Endometrial microvascular endothelial cells (primary cell): ENCODE results near the gene ATP10A. TPM values are rescaled to one million over a fixed set of nuclear protein-coding genes. Genes with fewer than 3 reads are reported as not detected.
"Not testable (repeated sequence)": the region's sequence is repeated elsewhere in the genome, so short reads cannot be mapped to it uniquely, and the experiment has no call there.

Experiments used
- in situ Hi-C: cut with HindIII; loops from 2 replicates; pipeline ENCODE4 v1.10.0; 2017; ENCODE audit warnings: low sequenced_read_pairs, low pct_unique_long_range_greater_than_20kb; ENCODE audit errors: inconsistent ontology term
- total RNA-seq: library from RNA; depleted of rRNA; stranded (reverse); fragments of >200 nt; gene quantifications from one replicate; pipeline ENCODE4 v1.2.3, GENCODE V29; 2015; ENCODE audit errors: inconsistent ontology term

ATP10A gene
- total RNA-seq, 1 donor from 2014 or later, result 0.09 TPM

DNA sequence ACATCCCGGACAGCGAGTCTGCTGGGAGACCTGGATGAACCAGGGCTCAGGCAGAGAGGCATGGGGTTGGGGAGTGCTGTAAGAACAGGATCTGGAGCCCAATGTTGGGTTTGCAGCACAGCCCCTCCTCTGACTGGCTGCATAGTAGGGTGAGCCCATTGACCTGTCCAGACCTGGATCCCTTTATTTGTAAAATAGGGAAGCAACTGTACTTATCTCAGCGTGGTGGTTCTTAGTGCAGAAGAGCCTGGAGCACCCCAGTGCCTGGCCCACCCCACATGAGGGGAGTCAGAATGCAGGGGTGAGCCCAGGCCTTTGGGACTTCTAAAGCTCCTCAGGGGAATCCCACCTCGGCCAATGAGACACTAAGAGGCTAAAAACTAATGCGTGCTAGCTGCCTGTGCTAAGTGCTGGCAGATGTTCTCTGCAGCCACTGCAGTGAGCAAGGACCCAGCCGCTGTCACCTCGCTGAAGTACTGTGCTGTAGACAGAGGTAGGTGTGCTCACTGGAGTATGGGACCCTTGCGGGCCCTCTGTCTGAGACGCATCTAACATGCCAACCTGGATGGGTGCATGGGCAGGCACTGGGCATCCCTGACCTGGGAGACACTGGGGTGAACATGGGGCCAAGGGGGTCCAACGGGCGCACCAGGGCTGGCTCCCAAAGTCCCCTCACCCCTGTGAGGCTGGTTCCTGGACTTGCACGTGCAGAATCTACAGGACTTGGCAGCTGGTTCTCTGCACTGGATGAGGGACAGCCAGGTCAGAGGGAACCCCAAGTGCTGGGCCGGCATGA, 95.6 kb downstream of the ATP10A start:
- in situ Hi-C loops, result no loop called here

DNA sequence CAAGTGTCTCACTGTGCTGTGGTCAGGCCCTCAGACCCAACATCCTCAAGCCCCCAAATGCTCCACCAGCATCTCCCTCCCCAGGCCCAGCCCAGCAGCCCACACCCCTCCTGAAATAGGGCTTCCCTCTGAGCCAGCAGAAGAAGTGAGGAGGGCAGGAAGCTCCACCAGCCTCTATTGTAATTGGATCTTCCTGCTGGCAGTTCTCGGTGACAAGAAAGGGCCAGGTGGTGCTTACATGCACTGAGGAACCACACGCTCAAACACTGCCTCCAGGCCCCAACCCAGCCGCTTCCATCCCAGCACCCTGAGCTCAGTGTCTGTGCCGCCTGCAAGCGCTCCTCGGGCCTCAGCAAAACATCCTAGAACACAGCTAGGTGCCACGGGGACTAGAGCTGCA, 96.7 kb downstream of the ATP10A start:
- in situ Hi-C loops, result no loop called here

DNA sequence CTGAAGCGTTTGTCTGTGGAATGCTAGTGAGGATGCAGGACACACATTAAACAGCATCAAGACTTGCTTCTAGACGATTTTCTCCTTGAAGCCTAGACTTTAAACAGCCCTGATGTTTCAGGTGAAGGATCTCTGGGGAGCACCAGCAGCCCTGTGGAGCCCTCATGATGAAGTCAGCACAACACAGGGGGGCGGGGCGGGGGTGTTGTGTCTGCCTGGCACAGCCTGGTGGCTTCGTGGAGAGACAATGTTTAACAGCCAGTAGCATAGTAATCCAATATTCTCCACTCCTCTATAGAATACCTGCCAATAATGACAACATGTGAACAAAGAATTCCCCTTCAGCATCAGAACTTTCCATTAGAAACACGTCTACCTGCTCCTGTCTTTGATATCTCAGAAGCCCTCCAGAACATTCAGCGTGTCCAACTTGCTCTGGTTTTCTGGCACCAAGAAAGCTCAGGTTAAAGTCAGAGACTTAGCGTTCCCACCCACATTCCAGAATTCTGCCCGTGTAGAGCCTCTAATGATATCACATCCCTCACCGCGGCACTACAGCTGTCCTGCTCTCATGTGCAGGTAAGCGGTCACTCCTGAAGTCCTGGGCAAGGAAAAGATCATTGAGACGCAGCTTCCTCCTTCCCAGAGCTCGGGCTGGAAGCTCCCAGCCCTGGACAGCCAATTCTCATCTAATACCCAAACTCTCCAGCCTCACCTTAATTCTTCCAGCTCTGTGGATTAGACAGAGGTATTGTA, 98.0 kb downstream of the ATP10A start:
- in situ Hi-C loops, result no loop called here

DNA sequence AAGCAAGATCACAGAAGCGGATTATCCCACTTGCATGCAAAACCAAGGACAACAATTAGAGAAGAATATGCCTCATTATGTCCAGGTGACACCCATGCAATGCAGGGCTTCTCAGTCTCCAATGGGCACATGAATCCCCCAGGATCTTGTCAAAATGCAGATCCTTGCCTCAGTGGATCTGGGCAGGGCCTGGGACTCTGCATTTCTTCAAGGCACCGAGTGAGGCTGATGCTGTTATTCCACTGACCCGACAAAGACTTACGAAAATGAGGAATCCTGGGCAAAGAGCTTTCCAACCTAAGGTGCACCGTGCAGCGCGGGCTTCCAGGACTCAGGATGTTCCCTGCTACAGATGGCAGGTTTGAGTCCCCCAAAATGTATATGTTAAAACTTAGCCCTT, 99.2 kb downstream of the ATP10A start:
- in situ Hi-C loops, result no loop called here

DNA sequence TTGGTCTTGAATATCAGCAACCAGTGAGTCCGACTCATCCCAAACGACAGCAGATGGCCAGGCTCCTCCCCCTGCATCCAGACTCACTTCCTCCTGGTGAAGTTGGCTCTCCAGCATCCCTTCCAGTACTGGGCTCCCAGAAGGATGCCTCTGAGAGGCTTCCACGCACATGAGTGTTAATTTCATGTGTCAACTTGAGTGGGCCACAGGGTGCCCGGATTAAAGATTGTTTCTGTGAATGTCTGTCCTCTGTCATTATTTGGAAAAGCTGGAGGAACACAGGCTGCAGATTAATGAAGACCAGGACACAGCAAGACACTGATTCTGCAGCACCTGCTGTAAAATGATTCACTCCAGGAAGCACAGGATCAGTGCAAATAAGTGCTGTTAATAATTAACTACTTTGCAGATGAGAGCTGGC, 99.8 kb downstream of the ATP10A start:
- in situ Hi-C loops, result no loop called here

DNA sequence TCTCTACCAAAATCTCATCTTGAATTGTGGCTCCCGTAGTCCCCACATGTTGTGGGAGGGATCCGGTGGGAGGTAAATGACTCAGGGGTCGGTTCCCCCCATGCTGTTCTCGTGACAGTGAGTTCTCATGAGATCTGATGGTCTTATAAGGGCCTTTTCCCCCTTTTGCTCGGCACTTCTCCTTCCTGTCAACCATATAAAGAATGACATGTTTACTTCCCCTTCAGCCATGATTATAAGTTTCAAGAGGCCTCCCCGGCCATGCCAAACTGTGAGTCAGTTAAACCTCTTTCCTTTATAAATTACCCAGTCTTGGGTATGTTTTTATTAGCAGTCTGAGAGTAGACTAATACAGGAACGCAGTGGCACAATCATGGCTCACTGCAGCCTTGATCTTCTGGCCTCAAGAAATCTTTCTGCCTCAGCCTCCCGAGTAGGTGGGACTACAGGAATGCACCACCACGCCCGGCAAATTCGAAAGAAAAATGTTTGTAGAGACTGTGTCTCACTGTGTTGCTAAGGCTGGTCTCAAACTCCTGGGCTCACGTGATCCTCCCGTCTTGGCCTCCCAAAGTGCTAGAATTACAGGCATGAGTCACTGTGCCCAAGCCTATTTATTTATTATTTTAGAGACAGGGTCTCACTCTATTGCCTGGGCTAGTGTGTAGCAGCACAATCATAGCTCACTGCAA, 101.0 kb downstream of the ATP10A start:
- in situ Hi-C loops, result no loop called here

DNA sequence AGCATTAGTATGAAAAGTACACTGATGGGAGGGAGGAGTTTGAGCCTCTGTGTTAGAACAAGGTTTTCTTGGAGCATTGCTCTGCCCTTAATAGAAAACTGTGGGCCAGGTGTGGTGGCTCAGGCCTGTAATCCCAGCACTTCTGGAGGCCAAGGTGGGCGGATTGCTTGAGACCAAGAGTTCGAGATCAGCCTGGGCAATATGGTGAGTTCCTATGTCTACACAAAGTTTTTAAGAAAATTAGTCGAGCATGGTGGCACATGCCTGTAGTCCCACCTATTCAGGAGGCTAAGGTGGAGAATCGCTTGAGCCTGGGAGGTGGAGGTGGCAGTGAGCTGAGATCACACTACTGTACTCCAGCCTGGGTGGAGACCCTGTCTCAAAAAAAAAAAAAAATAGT, 103.7 kb downstream of the ATP10A start:
- in situ Hi-C loops, result no loop called here

DNA sequence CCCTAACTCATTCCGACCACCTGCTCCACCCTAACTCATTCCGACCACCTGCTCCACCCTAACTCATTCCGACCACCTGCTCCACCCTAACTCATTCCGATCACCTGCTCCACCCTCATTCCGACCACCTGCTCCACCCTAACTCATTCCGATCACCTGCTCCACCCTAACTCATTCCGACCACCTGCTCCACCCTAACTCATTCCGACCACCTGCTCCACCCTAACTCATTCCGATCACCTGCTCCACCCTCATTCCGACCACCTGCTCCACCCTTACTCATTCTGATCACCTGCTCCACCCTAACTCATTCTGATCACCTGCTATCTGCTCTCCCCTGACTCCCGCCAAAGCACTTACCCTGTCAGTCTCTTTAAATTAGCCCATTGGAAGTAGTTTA, 104.5 kb downstream of the ATP10A start:
- in situ Hi-C loops, result not testable (repeated sequence)

DNA sequence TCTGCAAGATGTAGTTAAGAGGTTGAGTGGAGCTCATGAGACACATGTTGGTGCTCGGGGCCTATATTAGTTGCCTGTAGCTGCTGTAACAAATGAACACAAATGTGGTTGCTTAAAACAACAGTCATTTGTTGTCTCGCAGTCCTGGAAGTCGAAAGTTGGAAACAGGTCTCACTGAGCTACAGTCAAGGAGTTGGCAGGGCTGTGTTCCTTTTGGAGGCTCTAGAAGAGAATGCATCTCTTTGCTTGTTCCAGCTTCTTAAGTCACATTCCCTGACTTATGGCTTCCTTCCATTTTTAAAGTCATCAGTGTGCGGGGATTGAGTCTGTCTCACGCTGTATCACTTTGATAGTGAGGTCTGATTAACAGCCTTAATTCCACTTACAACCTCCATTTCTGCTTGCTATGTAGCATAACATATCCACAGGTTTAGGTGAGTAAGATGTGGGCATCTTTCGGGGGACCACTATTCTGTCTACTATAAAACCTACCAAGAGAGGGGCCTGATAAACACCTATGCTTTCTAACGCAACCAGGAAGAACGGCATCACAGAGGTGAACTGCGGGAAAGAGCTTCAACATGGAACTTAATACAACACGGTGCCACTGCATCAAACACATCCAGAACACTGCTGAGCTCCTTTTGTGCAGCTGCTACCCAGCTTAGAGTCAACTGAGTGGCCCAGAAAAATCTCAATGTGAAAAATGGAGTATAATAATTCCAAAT, 119.4 kb downstream of the ATP10A start:
- in situ Hi-C loops, result no loop called here

DNA sequence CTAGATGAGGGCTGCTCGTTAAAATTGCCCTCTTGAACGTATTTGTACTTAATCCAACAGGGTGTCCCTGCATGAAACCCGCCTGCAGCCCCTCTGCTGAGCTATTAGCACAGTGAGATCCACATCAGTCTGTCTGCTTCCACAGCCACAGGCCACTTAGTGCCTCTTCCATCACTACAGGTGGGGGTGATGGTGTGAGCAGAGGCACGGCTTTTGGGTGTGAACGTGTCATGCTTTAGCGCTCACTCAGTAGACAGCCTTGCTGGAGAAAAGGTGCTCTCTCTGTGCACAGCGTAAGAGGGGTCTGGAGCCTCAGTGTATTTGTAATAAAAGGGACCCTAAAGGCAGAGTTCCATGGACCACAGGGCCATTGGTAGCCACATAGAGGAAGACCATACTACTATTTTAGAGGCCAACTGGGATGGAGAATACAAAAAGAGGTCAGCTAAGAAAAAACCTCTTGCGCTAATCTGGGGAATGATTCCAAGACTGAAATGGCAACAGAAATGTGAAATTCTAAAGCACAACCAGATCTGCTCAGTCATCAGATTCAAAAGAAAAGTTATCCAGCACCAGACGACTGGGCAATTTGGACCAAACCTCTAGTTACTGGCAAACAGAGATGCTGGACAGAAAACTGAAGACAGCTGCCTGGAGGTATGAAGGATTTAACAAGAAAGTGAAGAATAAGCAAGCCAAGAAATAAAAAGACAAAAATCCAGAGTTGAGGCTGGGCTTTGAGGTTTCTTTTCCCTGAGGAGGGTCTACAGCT, 120.2 kb downstream of the ATP10A start:
- in situ Hi-C loops, result no loop called here

DNA sequence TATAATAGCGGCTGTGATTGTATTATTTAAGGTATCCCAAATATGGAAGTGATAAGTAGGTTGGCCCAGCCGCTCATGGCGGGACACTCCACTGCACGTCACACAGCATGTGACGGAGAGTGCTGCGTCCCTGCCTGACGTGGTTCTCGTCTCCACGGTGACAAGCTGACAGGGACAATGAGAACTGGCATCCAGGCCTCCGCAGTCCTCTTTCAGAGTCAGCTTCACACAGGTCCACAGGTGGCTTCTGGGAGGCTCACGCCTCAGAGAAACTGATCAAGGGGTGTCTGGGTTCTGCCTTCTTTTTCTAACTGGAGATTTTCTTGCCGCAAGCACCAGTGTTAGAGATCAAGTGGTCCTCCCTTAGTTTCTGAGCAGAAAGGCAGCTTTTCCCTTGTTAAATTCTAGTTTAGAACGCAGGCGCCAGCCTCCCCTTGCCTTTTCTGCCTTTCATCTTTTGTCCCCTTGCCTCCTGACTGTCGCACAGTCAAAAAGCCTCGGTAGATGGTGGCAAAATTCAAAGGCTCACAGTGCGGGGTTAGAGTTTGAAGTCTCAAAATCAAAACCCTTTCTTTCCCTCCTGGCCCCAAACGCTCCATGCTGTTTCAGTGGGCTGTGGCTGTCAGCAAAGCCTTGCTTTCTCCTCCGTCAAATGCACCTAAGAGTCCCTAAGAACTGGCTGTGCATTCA, 120.9 kb downstream of the ATP10A start:
- in situ Hi-C loops, result no loop called here

DNA sequence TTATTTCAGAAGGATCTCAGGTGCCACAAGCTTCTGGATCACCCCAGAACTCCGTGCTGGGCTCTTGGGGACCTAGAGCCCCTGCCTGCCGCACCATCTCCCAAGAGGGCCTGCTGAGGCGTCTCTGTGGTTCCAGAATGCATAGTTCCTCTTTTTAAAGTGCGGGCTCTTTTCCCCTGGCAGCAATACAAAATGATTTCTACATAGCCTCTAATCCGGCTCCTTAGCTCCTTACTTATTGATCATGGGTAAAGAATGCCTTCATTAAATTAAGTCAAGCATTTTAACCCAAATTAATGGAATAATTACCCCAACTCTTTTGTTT, 121.9 kb downstream of the ATP10A start:
- in situ Hi-C loops, result no loop called here

DNA sequence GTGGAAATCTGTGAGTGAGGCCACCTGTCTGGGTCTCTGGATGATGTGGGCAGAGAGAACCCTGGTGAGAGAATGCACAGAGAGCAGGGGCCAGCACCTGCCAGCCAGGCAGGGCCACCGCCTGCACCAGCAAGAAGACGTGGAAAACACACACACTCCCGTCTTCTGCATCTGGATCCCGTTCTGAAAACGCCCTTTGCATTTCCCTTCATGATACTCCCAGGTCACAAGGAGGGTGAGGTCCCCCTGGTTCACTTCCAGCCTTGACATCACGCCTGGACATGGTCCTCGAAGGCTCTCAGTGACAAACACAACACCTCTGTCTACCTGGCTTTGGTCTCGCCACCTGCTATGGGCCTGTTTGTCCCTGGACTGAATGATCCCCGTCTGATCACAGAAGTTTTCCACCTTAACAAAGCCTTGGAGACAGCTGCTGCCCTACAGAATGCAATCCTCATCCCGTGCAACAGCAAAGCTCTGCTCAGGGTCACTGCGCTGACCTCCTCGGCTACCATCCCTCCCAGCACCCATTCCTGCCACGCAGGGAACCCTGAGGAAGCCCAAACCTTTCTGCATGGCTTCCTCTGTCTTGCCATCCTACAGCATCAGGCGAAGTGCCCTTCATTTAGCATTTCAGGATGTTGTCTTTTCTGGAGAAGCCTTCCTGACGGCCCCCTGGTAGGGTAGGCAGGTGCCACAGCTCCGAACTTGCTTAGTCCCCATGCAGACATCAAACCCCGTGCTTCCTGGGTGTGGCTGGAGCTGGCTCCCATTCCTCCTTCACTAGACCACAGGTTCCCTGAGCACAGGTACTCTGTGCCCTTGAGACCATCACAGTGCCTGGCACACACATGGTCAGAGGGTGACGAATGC, 122.5 kb downstream of the ATP10A start:
- in situ Hi-C loops, result no loop called here

DNA sequence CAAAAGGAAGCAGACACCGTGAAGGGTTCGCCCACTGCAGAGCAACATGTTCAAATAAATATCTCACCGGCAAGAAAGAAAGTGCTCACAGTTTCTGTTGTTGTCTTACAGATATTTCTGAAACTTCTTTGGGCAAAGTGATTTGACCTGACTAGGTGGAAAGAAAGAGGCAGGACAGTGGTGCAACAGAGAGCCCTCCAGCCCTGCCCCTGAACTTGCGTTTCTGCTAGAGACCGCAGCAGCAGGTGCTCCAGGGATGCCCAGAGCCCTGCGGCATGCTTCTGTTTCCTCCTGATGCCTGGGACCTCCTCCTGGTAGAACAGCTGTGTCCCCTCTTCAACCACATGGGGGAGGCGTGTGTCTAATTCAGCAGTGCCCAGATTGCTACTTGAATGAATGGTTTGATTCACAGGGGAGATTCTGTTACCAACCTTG, 123.4 kb downstream of the ATP10A start:
- in situ Hi-C loops, result no loop called here

DNA sequence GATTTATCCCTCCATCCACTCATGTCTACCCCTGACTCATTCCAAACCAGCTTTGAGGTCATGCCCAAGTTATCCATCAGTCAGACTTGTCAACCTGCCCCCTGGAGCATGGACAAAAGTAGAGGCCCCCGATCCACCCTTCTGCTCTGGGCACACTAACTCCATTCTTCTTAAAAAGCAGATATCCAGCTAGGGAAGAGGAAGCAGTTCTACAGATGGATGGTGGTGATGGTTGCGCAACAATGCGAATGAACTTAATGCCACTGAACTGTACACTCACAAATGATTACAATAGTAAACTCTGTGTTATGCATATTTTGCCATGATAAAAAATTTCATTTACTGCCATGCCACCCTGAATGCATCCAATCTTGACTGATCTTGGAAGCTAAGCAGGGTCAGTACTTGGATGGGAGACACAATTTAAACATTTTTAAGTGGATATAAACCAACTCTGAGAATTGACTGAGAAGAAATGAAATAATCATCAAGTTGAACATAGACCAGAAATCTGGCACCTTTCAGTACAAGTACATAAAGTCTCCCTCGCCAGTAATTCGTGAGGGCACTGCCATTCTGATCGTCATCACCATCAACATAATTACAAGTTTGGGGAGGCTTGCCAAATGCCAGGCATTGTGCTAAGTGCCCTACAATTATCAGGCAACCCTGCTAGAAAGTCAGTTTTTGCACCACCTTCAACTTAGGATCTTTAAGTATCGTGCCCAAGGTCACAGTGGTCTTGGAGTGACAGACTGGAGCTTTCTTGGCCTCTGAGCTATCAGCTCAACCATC, 124.8 kb downstream of the ATP10A start:
- in situ Hi-C loops, result no loop called here

DNA sequence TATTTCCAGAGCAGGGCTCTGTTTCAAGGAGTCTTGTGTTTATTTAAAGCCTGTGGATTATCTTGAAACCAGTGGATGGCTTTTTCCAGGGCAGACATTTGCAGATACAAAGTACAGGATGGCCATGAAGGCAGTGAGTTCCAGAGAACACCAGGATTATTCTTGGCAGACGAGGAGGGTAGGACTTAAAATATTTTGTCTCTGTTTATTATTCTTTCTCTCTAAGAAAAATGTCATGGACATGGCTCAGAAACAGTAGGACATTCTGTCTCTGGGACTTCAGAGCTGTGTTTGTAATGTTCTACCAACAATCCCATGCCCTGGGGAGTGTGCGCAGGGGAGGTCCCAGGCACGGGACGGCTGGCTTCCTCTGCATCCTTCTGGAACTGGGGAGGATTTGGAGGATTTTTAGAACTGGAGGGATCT, 125.9 kb downstream of the ATP10A start:
- in situ Hi-C loops, result no loop called here
